ENCODE measurements around the gene CNP.
A peak's percentile ranks its signal among the peaks of the same experiment; 100 is the strongest.

Gene CNP

DNA sequence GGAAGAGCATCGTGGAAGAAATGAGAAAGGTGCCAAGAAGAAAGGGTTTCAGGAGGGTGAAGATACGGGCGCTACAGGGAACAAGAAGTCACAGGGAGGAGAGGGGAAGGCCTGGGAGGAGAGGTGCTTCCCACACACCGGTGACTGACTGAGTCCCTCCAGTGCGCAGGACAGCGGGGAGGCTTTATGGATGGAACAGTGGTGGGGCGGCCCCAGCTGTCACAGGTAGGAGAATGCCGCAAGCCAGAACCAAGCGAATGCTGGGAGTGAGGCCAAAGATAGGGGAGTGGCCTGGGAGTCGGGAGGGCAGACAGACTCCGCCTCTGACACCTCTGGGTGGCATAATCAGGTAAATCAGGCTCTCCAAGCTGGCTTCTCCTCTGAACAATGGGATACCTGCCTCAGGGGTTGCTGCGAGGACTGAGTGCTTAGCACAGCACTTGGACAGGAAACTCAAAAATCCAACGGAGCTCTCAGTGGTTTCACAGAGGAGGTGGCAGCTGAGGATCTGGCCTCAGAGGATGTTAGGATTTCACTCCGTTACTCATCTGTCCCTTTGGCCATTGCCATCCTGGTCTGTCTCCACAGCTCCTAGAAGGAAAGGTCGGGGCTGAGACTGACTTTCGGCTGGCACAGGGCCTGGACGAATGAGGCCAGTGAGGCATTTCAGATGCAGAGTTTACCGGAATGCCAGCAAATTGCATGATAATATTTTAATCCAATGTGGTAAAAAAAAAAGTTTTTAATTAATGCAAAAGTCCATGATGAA is 717 bp upstream of the CNP start:
- Histone ChIP-seq H3K9me3 (ENCODE audit: control insufficient read depth in 1 of 2, low read length in 2 of 2) (no peaks in the 10 kb centered on the region), H3K4me1 (ENCODE audit: control insufficient read depth in 1 of 2, insufficient read depth in 2 of 2, low read length in 2 of 2) (peaks cover 13 to 34% of the 10 kb centered on the region in 2 donors), H3K27ac (ENCODE audit: low read length) (peak overlapping the region; percentile 78), H3K4me3 (ENCODE audit: low read depth in 1 of 2, low read length in 2 of 2) (peak overlapping the region; percentile 83 to 90), H3K27me3 (ENCODE audit: low read depth, low read length) (no peaks in the 10 kb centered on the region), H3K36me3 (ENCODE audit: control insufficient read depth in 1 of 2, insufficient read depth in 2 of 2, low read length in 2 of 2) (peaks cover 12% of the 10 kb centered on the region in 2 donors)

DNA sequence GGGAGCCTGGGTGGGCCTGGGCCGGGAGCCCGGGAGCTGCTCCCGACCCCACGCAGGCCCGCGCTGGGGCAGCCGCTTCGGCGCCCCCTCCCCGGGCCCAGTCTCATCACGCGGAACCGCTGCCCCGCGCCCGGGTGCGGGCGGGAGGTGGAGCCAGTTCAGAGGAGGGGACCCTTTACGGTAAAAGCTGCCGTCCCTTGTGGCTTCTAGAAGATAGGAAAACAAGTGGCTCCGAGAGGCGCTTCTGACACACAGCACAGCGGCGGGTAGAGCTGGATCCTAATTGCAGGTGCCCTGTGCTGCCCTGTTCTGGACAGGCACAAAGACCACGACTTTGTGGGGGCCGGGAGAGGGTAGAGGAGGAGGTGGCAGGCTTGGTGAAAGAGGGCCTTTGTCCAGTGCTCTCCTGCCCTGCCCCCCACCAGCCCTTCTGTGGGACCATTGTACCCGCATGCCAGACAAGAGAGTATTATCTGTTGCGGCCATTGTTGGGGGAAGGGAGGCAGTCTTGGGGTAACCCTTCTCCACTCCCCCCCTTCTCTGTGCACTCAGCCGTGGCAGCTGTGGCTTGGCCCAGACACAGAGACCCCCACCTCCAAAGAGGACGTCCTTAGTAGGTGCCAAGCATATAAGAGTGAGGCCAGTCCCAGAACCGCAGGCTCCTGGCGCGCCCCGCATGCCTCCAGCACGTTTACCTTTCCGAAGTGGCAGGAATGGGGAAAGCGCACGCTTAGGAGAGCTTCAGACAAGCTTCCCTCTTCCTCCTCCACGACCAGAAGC is 736 bp downstream of the CNP start:
- H3K27ac ChIP-seq (ENCODE audit: low read length) = peak overlapping the region; percentile 60
- H3K9me3 ChIP-seq (ENCODE audit: control insufficient read depth in 1 of 2, low read length in 2 of 2) = no peaks in the 10 kb centered on the region
- H3K27me3 ChIP-seq (ENCODE audit: low read depth, low read length) = no peaks in the 10 kb centered on the region
- peaks cover 20 to 22% of the 10 kb centered on the region in 2 donors for H3K36me3 ChIP-seq (ENCODE audit: control insufficient read depth in 1 of 2, insufficient read depth in 2 of 2, low read length in 2 of 2)
- H3K4me1 ChIP-seq (ENCODE audit: control insufficient read depth in 1 of 2, insufficient read depth in 2 of 2, low read length in 2 of 2) = peaks cover 13 to 34% of the 10 kb centered on the region in 2 donors
- H3K4me3 ChIP-seq (ENCODE audit: low read depth in 1 of 2, low read length in 2 of 2) = peak overlapping the region; percentile 75 to 90

DNA sequence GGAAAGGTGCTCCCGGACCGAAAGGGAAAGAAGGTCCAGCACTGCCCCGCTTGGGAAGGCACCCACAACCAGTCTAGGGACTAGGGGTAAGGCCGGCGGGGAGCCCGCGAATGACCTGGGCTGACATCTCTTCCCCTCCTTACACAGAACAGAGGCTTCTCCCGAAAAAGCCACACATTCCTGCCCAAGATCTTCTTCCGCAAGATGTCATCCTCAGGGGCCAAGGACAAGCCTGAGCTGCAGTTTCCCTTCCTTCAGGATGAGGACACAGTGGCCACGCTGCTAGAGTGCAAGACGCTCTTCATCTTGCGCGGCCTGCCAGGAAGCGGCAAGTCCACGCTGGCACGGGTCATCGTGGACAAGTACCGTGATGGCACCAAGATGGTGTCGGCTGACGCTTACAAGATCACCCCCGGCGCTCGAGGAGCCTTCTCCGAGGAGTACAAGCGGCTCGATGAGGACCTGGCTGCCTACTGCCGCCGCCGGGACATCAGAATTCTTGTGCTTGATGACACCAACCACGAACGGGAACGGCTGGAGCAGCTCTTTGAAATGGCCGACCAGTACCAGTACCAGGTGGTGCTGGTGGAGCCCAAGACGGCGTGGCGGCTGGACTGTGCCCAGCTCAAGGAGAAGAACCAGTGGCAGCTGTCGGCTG is 1.5 kb downstream of the CNP start:
- H3K27ac ChIP-seq (ENCODE audit: low read length) = no peak overlapping the region
- H3K36me3 ChIP-seq (ENCODE audit: control insufficient read depth in 1 of 2, insufficient read depth in 2 of 2, low read length in 2 of 2) = peaks cover 27 to 29% of the 10 kb centered on the region in 2 donors

DNA sequence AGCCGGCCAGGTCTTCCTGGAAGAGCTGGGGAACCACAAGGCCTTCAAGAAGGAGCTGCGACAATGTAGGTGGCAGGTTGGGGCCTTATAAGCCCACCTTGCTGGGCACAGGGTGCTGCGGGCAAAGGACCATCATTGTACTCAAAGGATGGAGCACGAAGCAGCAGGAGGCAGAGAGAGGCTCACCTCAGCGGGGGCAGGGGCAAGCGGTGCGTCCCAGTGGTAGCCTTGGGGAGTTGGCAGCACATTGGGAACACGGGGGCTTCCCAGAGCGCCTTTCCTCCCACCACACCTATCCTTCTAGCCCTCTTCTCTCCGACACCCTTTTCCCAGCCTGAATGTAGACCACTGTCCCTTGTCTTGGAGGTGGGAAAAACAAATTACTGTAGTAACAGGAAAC is 2.1 kb downstream of the CNP start:
- Histone ChIP-seq H3K36me3 (ENCODE audit: control insufficient read depth in 1 of 2, insufficient read depth in 2 of 2, low read length in 2 of 2) (peaks cover 30 to 33% of the 10 kb centered on the region in 2 donors), H3K27me3 (ENCODE audit: low read depth, low read length) (no peaks in the 10 kb centered on the region), H3K4me3 (ENCODE audit: low read depth in 1 of 2, low read length in 2 of 2) (peak overlapping the region in 1 of 2 donors; percentile 90), H3K9me3 (ENCODE audit: control insufficient read depth in 1 of 2, low read length in 2 of 2) (no peaks in the 10 kb centered on the region), H3K27ac (ENCODE audit: low read length) (no peak overlapping the region), H3K4me1 (ENCODE audit: control insufficient read depth in 1 of 2, insufficient read depth in 2 of 2, low read length in 2 of 2) (peaks cover 13 to 39% of the 10 kb centered on the region in 2 donors)

More for the DNA sequence above, 1.5 kb downstream of the CNP start:
- Histone ChIP-seq H3K4me3 (ENCODE audit: low read depth in 1 of 2, low read length in 2 of 2) (peak overlapping the region; percentile 75 to 90), H3K4me1 (ENCODE audit: control insufficient read depth in 1 of 2, insufficient read depth in 2 of 2, low read length in 2 of 2) (peaks cover 13 to 34% of the 10 kb centered on the region in 2 donors), H3K9me3 (ENCODE audit: control insufficient read depth in 1 of 2, low read length in 2 of 2) (no peaks in the 10 kb centered on the region), H3K27me3 (ENCODE audit: low read depth, low read length) (no peaks in the 10 kb centered on the region)

DNA sequence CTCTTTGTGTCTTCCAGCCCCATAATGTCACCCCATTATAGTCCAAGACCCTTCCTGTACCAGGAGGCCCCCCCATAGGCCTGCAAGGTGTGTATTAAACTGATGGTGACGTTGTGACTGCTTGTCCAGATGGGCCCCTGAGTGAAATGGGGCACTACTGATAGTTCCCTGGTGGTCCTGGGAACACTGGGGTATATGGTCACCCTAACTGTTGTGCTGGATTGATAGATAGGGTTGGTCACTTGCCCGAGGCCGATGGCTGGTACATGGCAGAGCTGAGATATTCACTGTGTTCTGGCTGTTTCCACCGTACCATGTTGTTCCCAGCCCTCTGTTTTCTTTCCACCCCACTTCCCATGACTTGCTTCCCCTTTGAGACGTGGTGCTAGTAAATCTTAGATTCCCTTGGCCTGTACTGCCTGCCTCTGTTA is 4.3 kb downstream of the CNP start:
- peaks cover 7 to 47% of the 10 kb centered on the region in 2 donors for H3K4me1 ChIP-seq (ENCODE audit: control insufficient read depth in 1 of 2, insufficient read depth in 2 of 2, low read length in 2 of 2)
- no peak overlapping the region for H3K27ac ChIP-seq (ENCODE audit: low read length)
- H3K36me3 ChIP-seq (ENCODE audit: control insufficient read depth in 1 of 2, insufficient read depth in 2 of 2, low read length in 2 of 2) = peaks cover 53 to 54% of the 10 kb centered on the region in 2 donors

DNA sequence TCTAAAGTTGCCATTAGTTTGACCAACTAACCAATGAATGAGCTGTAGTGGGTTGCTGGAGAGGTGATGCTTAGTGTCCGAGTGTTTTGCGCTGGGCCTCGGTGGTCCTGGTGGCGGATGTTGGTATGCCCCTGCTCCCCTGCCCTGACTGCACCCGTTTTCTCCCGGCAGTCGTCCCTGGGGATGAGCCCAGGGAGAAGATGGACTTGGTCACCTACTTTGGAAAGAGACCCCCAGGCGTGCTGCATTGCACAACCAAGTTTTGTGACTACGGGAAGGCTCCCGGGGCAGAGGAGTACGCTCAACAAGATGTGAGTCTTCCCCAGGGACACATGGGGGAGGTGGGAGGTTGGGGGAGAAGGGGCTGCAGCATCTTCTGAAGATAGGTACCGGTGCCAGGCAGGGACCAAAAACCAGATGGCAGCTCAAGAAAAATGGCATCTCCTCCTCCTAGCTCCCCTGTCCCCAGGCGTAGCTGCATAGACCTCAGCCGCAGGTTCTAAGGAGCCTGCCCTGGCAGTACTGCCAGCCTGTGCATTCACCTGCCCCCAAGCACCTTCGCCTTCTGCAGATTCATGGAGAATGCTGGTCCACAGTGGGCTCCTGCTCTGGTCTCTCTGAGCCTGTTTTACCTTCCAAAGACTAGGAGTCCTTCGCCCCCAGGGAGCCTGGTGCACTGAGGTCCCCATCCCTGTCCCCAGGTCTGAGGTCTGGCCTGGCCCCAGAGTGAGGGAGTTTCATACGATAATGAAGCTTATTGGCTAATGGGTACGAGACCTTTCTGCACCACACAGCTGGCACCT is 5.3 kb downstream of the CNP start:
- Histone ChIP-seq H3K27ac (ENCODE audit: low read length) (no peak overlapping the region), H3K27me3 (ENCODE audit: low read depth, low read length) (no peaks in the 10 kb centered on the region), H3K36me3 (ENCODE audit: control insufficient read depth in 1 of 2, insufficient read depth in 2 of 2, low read length in 2 of 2) (peaks cover 58 to 62% of the 10 kb centered on the region in 2 donors), H3K9me3 (ENCODE audit: control insufficient read depth in 1 of 2, low read length in 2 of 2) (no peaks in the 10 kb centered on the region), H3K4me3 (ENCODE audit: low read depth in 1 of 2, low read length in 2 of 2) (no peak overlapping the region), H3K4me1 (ENCODE audit: control insufficient read depth in 1 of 2, insufficient read depth in 2 of 2, low read length in 2 of 2) (peaks cover 6 to 53% of the 10 kb centered on the region in 2 donors)

More for the DNA sequence above, 4.3 kb downstream of the CNP start:
- H3K27me3 ChIP-seq (ENCODE audit: low read depth, low read length) = no peaks in the 10 kb centered on the region
- no peak overlapping the region for H3K4me3 ChIP-seq (ENCODE audit: low read depth in 1 of 2, low read length in 2 of 2)
- no peaks in the 10 kb centered on the region for H3K9me3 ChIP-seq (ENCODE audit: control insufficient read depth in 1 of 2, low read length in 2 of 2)

DNA sequence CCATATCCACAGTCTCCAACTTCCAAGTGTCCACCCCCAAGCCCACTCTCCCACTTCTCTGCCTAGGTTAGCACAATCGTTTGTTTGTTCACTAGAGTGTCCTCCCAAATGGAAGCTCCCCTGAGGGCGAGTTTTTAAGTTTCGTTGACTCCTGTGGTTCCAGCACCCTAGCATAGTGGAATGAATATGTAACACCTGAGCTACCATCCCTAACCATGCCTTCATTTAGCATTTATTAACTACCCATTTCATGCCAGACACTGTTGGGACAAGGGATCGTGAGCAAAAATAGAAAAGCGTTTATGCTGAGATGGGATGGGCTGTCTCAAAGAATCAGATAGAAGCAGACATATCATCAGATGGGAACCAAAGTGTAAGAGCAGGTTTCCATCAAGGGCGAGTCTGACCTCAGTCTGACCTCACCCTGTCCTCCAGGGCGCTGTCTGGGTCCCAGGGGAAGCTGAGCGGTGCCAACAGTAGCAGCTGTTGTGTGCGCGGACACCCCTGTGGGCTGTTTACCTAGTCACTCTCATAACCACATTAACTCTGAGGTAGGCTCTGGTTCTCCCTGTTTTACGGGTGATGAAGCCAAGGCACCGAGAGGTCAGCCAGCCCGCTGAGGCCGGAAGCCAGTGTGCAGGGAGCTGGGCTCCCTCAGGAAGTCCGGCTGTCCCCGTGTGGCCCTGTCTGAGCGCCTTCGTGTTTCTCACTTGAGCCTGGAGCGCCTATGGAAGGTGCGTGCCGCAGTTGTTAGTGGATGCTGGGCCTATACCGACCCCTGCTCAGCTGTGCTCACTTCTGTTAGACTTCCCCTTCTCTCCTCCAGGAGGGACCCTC is 6.2 kb downstream of the CNP start:
- H3K36me3 ChIP-seq (ENCODE audit: control insufficient read depth in 1 of 2, insufficient read depth in 2 of 2, low read length in 2 of 2) = peaks cover 66 to 71% of the 10 kb centered on the region in 2 donors
- no peaks in the 10 kb centered on the region for H3K9me3 ChIP-seq (ENCODE audit: control insufficient read depth in 1 of 2, low read length in 2 of 2)
- H3K27me3 ChIP-seq (ENCODE audit: low read depth, low read length) = no peaks in the 10 kb centered on the region
- H3K4me1 ChIP-seq (ENCODE audit: control insufficient read depth in 1 of 2, insufficient read depth in 2 of 2, low read length in 2 of 2) = peaks cover 2 to 49% of the 10 kb centered on the region in 2 donors
- H3K27ac ChIP-seq (ENCODE audit: low read length) = no peak overlapping the region
- no peak overlapping the region for H3K4me3 ChIP-seq (ENCODE audit: low read depth in 1 of 2, low read length in 2 of 2)

DNA sequence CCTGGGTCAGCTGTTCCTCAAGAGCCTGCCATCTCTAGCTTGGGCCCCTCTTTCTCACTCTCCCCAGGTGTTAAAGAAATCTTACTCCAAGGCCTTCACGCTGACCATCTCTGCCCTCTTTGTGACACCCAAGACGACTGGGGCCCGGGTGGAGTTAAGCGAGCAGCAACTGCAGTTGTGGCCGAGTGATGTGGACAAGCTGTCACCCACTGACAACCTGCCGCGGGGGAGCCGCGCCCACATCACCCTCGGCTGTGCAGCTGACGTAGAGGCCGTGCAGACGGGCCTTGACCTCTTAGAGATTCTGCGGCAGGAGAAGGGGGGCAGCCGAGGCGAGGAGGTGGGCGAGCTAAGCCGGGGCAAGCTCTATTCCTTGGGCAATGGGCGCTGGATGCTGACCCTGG is 6.8 kb downstream of the CNP start:
- Histone ChIP-seq H3K9me3 (ENCODE audit: control insufficient read depth in 1 of 2, low read length in 2 of 2) (no peaks in the 10 kb centered on the region), H3K36me3 (ENCODE audit: control insufficient read depth in 1 of 2, insufficient read depth in 2 of 2, low read length in 2 of 2) (peaks cover 66 to 74% of the 10 kb centered on the region in 2 donors), H3K4me1 (ENCODE audit: control insufficient read depth in 1 of 2, insufficient read depth in 2 of 2, low read length in 2 of 2) (peaks cover 0 to 43% of the 10 kb centered on the region in 2 donors), H3K27me3 (ENCODE audit: low read depth, low read length) (no peaks in the 10 kb centered on the region), H3K4me3 (ENCODE audit: low read depth in 1 of 2, low read length in 2 of 2) (no peak overlapping the region), H3K27ac (ENCODE audit: low read length) (no peak overlapping the region)

DNA sequence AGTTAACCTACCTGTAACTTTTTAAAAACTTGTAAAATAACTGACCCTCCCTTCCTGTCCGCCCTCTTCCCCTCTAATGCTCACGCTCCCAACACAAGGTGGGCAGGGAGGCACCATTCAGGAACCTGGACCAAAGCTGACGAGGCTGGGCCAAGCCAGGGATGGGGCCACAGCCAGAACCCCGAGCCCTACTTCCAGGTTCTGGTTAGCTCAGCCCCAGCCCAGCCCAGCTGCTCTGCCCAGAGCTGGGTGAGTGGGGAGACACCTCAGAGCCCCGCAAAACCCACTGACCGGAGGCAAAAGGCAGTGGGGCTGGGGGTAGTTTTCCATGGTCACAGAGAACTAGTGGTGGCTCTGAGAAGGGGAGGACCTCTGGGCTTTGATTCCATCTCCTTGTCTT is 7.4 kb downstream of the CNP start:
- no peaks in the 10 kb centered on the region for H3K9me3 ChIP-seq (ENCODE audit: control insufficient read depth in 1 of 2, low read length in 2 of 2)
- H3K4me3 ChIP-seq (ENCODE audit: low read depth in 1 of 2, low read length in 2 of 2) = no peak overlapping the region
- H3K27me3 ChIP-seq (ENCODE audit: low read depth, low read length) = no peaks in the 10 kb centered on the region
- H3K27ac ChIP-seq (ENCODE audit: low read length) = no peak overlapping the region
- peaks cover 0 to 38% of the 10 kb centered on the region in 2 donors for H3K4me1 ChIP-seq (ENCODE audit: control insufficient read depth in 1 of 2, insufficient read depth in 2 of 2, low read length in 2 of 2)
- H3K36me3 ChIP-seq (ENCODE audit: control insufficient read depth in 1 of 2, insufficient read depth in 2 of 2, low read length in 2 of 2) = peaks cover 62 to 73% of the 10 kb centered on the region in 2 donors

DNA sequence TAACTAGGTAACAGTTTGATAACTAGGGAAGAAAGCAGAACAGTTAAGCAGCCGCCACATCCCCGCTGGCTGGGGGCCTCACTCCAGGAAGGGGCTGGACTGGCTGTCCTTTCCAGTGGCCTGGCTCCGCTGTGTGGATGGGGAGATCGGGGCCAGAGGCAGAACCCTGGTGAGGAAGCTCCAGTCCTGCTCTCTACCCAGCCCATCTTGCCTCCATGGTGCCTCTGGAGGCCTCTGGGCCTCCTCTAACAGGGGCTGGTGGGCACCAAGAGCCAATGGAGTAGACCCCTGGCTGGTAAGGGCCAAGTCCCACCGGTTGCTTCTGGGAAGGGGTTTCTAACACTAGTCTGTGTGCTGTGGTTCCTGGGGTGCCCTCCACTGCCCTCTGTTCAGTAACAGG is 8.1 kb downstream of the CNP start:
- Histone ChIP-seq H3K9me3 (ENCODE audit: control insufficient read depth in 1 of 2, low read length in 2 of 2) (no peaks in the 10 kb centered on the region), H3K4me3 (ENCODE audit: low read depth in 1 of 2, low read length in 2 of 2) (no peak overlapping the region), H3K27me3 (ENCODE audit: low read depth, low read length) (no peaks in the 10 kb centered on the region), H3K36me3 (ENCODE audit: control insufficient read depth in 1 of 2, insufficient read depth in 2 of 2, low read length in 2 of 2) (peaks cover 62 to 74% of the 10 kb centered on the region in 2 donors), H3K27ac (ENCODE audit: low read length) (no peak overlapping the region), H3K4me1 (ENCODE audit: control insufficient read depth in 1 of 2, insufficient read depth in 2 of 2, low read length in 2 of 2) (peaks cover 0 to 38% of the 10 kb centered on the region in 2 donors)

All from muscle layer of duodenum (tissue), 2 donors.